ENCODE measurements around the gene SCGN.

SCGN gene

GRCh38 chr6:25641377-25641776 lies 10.6 kb upstream of the SCGN start:
- DNase-seq: no peak

GRCh38 chr6:25641940-25642666 lies 9.9 kb upstream of the SCGN start:
- DNase-seq: no peak

GRCh38 chr6:25642667-25643328 lies 9.2 kb upstream of the SCGN start:
- no peak for DNase-seq

GRCh38 chr6:25645916-25646315 lies 6.1 kb upstream of the SCGN start:
- no peak for DNase-seq

GRCh38 chr6:25649611-25650010 lies 2.4 kb upstream of the SCGN start:
- no peak for DNase-seq

GRCh38 chr6:25655723-25656122 lies 3.7 kb downstream of the SCGN start:
- DNase-seq: no peak

- no peak for DNase-seq
These were observed 7.8 kb downstream of the SCGN start for GRCh38 chr6:25659633-25660368.

- no peak for DNase-seq
These were observed 8.5 kb downstream of the SCGN start for GRCh38 chr6:25660512-25660911.

- no peak for DNase-seq
These were observed 9.2 kb downstream of the SCGN start for GRCh38 chr6:25661129-25661779.

- DNase-seq: no peak
These were observed 13.4 kb downstream of the SCGN start for GRCh38 chr6:25665455-25665854.

- no peak for DNase-seq
These were observed 17.4 kb downstream of the SCGN start for GRCh38 chr6:25669413-25669812.

- no peak for DNase-seq
These were observed 18.2 kb downstream of the SCGN start for GRCh38 chr6:25670208-25670607.

- no peak for DNase-seq
These were observed 18.9 kb downstream of the SCGN start for GRCh38 chr6:25670793-25671513.

- DNase-seq: no peak
These were observed 19.6 kb downstream of the SCGN start for GRCh38 chr6:25671652-25672051.

GRCh38 chr6:25675167-25675566 lies 23.2 kb downstream of the SCGN start:
- DNase-seq: no peak

- DNase-seq: no peak
These were observed 24.8 kb downstream of the SCGN start for GRCh38 chr6:25676775-25677174.

- no peak for DNase-seq
These were observed 29.8 kb downstream of the SCGN start for GRCh38 chr6:25681848-25682247.

GRCh38 chr6:25682324-25682723 lies 30.3 kb downstream of the SCGN start:
- DNase-seq: no peak

GRCh38 chr6:25684565-25684964 lies 32.5 kb downstream of the SCGN start:
- DNase-seq: no peak

GRCh38 chr6:25685251-25685650 lies 33.2 kb downstream of the SCGN start:
- no peak for DNase-seq

GRCh38 chr6:25685896-25686295 lies 33.9 kb downstream of the SCGN start:
- no peak for DNase-seq

- no peak for DNase-seq
These were observed 34.8 kb downstream of the SCGN start for GRCh38 chr6:25686856-25687255.

- DNase-seq: no peak
These were observed 38.0 kb downstream of the SCGN start for GRCh38 chr6:25689966-25690365.
